Iris pigment epithelial cell (primary cell): ENCODE data around the gene RAB3D.
A peak's percentile ranks its signal among the peaks of the same experiment; 100 is the strongest.
"Not testable (repeated sequence)": the region's sequence is repeated elsewhere in the genome, so short reads cannot be mapped to it uniquely, and the experiment has no call there.

Source experiments
- DNase-seq: peaks from one replicate; pipeline ENCODE4 v3.0.0-alpha.2; 2011; ENCODE audit warnings: low read depth

Gene RAB3D, protein sequence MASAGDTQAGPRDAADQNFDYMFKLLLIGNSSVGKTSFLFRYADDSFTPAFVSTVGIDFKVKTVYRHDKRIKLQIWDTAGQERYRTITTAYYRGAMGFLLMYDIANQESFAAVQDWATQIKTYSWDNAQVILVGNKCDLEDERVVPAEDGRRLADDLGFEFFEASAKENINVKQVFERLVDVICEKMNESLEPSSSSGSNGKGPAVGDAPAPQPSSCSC

DNA sequence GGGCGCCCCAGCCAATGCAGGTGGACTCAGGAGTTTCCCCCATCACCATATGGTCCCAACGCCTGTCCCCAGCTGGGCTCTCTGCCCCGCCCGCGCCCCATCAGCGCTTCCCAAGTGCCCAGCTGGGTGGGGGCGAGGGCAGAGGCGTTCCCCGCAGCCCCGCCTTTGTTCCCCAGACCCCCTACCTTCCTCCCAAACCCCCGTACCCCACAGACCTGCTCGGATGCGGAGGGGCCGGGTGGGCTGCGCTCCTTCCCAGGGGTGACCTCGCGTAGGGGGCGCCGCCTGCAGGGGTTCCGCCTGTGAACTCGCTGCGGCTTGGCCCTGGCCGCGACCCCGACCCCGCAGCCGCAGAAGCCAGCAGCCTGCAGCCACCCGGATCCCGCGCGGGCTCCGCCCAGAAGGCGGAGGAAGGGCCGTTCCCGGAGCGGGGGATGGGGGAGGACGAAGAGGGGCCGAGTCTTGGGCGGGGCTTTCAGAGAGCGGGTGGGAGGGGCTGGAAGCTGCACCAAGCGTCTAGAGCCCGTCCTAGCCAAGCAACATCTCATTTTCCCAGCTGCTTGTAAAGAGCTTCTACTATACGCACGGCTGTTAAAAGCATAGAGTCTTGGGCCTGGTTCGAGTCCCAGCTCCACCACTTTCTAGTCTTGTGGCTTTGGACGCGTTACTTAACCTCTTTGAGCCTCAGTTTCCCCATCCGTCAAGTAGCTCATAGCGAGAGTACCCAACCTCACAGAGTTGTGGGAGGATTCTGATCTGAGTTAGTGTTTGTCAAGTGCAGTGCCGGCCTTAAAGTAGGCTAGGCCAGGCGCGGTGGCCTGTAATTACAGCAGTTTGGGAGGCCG, at the start of gene RAB3D:
Gene RAB3D, minus strand, starts transcription at position 404 of the 845 bp plus-strand sequence. CDS start 2,258 bp downstream, outside the sequence.
- peak; percentile 85 for DNase-seq

DNA sequence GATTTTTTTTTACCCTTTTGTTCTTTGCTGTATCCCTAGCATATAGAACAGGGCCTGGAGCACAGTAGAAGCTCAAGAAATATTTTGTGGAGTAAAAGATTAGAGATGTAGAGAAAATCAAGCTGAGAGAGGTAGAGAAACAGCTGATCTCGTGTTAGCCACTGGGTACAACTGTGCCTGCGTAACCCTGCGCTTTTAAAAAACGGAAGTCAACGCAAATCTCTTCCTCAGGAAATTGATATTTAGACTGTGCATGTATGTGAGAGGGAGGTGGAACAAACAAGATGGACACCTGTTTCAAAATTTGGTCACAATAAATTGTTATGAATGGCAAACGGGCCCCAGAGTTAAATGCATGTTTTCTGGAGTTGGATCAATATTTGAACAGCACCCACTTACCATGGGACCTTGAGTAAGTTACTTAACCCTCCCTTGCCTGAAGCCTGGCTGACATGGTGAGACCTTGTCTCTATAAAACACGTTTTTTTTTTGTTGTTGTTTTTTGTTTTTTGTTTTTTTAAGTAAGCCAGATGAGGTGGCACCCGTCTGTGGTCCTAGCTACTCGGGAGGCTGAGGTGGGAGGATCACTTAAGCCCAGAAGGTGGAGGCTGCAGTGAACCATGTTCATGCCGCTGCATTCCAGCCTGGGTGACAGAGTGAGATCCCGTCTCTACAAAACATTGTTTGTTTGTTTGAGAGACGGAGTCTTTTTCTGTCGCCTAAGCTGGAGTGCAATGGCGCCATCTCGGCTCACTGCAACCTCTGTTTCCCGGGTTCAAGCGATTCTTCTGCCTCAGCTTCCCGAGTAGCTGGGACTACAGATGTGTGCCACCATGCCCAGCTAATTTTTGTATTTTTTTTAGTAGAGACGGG, 47.9 kb upstream of the RAB3D start:
- no peak for DNase-seq

DNA sequence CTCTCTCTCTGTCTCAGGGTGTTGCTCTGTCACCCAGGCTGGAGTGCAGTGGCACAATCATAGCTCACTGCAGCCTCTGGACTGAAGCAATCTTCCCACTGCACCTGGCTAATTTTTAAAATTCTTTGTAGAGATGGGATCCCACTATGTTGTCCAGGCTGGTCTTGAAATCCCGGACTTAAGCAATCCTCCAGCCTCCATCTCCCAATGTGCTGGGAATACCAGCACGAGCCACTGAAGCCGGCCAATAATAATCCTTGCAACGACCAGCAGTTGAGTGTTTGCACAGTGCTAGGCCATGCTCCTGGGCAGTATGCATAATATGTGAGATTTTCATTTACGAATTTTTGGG, 45.3 kb upstream of the RAB3D start:
- DNase-seq = no peak

DNA sequence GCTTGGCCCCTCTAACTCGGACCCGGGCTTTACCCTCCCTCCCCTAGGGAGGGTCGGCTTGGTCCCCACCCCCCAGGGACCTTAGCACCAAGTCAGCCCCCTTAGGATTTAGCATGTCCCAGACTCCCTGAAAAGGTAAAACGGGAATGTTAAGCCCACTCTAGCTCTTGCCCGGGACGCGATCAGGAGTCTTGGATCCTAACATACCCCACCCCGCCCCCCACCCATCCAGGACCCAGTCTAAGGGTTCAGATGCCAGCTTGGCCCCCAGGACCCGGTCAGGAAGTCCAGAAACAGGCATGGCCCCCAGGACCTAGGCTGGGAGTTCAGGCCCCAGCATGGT, 44.2 kb upstream of the RAB3D start:
- no peak for DNase-seq

DNA sequence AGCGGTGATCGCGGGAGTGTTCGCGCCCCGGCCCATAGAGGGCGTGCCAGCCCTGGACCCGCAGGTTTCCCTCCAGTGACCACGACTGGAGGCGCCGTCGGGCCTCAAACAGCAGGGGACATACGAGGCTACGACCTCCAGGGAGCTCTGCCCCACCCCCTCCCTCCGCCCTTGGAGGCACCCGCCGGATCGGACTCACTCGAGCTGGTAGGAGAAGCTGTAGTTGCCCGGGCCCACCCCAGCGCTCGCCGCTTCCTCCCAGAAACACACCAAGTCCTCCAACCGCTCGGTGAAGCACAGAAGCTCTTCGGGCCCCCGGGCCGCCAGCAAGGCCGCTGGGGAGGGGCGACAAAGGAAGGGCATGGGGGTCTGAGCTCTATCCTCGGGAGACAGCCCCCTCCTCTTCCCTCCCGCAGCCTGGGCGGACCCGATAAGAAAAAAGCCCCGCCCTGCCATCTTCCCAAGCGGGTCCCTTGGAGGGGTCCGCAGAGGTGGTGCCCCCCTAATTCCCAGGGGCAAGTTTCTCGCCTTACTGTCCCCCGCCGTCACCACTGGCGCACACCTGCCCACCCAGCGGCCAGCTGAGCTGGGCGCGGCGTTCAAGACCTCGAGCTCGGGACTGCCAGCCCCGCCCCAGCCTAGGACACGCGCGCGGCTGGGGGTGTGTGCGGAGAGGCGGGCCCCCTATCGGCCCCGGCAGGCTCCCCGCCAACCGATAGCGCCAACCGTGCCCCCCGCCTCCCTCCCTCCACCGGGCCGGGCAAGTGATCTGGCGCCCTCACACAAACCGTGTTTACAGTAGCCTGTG, 43.6 kb upstream of the RAB3D start:
- DNase-seq = peak; percentile 10

DNA sequence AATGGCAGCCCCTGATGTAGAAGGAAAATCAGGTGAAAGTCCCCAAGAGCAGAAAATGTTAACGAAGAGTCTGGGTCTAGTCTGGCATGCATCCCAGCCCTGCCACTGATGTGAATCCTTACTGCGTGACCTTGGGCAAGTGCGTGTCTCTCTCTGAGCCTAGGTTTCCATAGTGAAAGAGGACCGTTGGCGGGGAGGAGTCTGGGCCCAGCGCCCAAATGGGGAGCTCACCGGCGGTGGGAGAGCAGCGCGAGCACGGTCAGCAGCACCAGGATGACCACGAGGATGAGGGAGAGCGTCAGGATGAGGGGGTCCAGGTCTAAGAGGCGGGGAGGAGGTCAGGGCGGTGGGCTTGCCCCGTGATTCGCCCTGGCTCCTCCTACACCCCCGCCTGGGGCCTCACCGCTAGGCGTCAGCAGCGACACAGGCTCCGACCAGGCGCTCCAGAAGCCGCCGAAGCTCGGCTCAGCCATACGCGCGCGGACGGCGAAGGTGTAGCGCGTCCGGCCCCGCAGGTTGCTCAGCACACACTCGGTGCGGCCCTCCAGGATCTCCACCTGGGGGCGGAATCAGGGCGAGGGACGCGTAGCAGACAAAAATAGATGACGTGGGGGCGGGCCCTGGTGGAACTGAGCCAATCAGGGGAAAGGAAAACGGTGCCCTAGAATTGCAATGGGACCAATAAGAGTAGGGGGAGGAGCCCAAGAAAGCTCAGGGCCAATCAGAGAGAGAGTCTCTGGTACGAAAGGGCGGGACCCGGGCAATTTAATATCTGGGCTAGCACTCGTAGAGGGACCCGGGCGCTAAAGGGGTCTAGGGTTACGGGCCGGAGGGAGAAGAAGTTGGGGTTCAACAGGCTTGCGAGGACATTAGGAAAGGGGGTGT, 41.4 kb upstream of the RAB3D start:
- DNase-seq = peak; percentile 95

DNA sequence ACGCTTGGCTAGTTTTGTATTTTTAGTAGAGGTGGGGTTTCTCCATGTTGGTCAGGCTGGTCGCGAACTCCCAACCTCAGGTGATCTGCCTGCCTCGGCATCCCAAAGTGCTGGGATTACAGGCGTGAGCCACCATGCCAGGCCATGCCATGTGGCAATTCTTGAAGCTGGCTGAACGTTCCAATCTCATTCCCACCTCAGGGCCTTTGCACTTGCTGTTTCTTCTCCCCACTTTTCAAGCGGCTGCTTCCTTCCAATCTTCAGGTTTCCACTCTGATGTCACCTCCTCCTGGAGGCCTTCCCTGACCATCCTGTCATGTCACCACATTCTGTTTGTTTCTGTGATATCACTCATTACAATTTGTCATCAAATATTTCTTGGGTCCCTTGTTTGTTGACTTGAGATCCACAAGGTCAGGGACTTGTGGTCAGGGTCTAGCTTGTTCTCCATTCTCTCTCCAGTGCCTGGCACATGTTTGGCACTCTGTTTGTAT, 40.4 kb upstream of the RAB3D start:
- DNase-seq = no peak

DNA sequence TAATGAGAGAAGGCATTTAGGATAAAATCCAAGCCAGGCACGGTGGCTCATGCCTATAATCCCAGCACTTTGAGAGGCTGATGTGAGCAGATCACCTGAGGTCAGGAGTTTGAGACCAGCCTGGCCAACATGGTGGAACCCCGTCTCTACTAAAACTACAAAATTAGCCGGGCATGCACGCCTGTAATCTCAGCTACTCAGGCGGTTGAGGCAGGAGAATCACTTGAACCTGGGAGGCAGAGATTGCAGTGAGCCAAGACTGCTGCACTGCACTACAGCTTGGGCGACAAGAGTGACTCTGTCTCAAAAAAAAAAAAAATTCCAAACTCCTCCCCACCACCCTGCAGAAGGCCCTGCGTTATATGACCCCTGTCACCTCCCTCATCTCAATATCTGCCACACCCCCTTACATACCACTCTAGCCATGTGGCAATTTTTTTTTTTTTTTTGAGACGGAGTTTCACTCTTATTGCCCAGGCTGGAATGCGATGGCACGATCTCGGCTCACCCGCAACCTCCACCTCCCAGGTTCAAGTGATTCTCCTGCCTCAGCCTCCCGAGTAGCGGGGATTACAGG, 39.9 kb upstream of the RAB3D start:
- DNase-seq = not testable (repeated sequence)

DNA sequence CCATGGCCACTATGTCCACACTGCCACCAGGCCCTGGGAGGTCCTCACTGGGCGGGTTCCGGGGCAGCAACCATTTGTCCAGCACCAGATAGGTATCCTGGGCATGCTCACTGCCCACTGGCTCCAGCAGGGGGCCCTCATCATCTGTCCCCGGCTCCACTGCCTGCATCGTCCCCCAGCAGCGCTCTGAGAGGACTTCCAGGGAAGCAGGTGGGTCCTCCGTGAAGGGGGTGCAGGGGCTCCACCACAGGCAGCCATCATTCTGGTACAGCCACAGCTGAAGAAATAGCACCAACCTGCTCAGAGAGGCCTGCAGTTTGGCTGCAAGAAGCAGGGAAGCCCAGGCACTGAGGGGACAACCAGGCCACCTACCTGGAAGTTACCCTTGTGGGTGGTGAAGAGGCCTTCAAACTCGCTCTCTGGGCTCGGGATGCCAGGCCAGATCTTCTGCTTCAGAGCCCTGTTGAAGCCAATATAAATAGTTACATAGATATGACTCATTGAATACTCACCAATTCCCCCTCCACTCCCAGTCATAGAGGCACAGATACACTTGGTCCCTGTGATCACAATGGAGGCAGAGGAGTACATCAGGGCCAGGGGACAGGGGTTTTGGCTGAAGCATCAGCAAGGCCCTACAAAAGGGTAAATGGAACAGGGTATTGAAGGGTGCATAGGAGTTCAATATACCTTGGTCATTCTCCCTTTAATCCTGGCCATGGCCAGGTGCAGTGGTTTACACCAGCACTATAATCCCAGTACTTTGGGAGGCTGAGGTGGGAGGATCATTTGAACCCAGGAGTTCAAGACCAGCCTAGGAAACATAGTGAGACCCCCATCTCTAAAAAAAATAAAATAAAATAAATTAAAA, 39.1 kb upstream of the RAB3D start:
- DNase-seq = peak; percentile 75

DNA sequence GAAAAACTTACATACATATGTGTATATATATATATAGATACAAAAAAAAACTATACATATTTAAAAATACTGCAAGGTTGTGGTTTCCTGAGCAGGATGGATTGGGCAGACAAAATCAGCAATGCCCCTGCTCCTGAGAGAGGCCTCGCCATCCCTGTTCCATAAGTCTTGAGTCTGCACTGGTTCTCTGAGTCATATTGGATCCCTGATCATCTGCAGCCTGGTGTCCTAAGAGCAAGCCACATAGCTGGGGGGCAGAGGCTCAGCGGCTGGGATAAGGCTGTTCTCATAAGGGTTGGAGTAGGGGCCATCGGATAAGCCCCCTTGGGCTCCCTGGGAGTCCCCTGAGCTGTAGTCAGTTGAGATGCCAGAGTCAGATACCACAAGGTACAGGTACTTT, 38.3 kb upstream of the RAB3D start:
- DNase-seq = peak; percentile 38

DNA sequence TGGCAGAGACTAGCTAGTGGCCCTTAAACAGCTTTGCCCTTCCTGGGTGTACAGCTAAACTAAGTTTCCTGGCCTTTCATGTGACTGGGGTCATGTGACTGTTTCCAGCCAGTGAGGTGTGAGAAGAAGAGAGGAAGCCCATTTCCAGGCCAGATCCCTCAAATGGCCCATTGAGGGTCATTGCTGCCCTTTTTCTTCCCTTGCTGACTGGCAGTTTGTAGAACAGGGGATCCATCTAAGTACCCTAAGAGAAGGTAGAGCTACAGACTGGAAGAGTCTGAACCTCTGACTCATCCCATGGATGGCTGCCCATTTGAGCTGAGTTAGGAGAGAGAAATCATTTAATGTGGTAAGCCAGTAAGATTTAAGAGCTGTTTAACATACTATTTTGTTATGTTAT, 37.8 kb upstream of the RAB3D start:
- DNase-seq = peak; percentile 90

DNA sequence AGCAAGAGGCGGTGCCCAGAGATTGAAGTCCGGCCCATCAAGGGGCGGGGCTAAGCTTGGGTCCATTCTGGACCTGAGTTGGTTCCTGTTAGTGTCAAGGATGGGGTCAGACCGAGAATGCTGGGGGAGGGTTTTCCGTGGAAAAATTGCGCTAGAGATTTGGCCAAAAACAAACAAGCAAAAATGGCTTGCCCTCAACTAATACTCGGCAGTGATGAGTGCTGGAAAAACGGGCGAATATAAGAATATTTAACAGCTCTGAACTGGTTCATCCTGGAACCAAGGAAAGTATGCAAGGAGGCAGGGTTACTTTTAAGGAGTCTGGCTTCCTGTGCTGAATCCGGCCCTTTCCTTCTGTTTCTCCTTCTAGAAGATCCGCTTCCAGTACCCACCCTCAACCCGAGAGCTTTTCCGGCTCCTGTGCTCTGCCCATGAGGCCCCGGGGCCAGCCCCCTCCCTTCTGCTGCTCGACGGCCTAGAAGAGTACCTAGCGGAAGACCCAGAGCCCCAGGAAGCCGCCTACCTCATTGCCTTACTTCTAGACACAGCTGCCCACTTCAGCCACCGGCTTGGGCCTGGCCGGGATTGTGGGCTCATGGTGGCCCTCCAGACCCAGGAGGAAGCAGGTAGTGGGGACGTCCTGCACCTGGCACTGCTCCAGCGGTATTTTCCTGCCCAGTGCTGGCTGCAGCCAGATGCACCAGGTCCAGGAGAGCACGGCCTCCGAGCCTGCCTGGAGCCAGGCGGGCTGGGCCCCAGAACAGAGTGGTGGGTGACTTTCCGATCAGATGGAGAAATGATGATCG, 35.9 kb upstream of the RAB3D start:
- no peak for DNase-seq

DNA sequence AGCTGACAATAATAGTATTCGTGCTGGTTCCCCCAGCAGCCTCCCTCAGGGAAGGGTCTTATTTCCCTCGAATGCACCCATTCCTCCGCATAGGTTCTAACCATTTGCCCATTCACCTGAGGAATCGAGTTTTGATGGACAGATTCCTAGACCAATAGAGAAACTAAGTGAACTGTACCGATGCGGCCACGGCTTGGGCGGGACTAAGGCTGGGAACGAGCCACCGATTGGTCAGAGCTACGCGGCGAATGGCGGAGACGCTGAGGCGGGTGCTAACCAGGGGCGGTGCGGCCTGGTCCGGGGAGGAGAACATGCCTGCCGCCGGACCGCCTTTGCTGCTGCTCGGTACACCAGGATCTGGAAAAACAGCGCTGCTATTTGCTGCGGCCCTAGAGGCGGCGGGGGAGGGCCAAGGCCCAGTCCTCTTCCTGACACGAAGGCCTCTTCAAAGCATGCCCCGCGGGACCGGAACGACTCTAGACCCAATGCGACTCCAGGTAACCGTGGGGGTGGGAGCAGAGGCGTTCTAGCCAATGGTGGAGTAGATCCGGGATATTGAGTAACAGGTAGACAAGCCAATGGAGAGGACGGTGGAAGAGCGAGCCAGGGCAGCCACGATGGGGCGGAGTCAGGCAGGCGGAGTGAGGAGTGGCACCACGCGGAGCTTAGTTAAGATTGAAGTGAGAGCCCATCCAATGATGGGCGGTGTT, 35.1 kb upstream of the RAB3D start, which contains the start of gene SWSAP1:
Gene SWSAP1, plus strand, starts transcription at position 234 of the 710 bp plus-strand sequence. Its CDS starts 15 bp downstream, at position 249.
- DNase-seq = peak; percentile 100

DNA sequence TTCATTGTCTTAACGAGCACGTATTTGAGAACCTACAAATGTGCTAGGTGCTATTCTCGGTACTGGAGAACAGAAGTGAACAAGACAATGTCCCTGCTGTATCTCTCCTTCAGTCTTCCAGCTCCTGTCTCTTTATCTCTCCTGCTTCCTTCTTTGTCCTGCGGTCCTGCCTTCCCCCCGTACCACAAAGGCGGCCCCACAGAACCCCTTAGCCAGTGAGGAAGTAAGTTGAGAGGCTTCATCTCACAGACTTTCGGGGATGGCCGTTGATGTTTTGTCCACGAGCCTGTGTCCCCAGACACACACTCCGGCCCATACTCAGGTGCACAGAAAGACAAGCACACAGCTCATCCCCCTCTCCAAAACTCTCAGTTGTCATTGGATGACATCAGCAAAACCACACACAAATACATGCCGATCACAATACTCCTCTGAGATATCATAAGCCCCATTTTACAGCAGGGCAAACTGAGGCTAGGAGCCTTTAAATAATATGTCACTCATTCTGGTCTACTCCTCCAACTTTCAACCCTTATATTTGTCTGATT, 34.5 kb upstream of the RAB3D start:
- no peak for DNase-seq

DNA sequence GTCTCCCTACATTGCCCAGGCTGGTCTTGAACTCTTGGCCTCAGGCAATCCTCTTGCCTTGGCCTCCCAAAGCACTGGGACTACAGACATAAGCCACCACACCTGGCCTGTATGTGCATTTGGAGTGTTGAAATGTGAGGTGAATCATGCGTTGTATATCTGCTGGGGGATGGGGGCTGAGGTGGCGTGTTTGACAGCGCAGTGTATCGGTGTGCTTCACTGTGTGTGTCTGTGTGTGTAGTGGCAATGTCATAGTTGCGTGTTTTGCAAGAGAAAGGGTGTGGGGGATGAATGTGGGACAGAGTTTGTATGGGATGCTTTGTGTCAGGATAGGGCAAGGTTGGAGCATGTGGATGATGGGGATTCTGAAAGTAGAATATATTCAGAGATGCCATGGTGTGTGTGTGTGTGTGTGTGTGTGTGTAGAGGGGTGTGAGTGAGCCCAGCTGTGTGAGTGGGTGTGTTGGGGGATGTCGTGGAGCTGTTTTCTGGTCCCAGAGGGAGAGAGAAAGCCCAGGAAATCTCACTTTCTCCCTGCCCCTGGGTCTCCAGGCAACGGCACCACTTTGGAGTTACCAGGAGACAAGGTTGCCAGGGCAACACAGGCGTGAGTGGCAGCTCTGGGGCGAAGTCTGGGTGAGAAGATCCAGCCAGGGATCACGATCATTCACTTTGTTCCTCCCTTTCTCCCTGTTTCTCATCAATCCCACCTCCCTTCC, 33.9 kb upstream of the RAB3D start:
- no peak for DNase-seq

DNA sequence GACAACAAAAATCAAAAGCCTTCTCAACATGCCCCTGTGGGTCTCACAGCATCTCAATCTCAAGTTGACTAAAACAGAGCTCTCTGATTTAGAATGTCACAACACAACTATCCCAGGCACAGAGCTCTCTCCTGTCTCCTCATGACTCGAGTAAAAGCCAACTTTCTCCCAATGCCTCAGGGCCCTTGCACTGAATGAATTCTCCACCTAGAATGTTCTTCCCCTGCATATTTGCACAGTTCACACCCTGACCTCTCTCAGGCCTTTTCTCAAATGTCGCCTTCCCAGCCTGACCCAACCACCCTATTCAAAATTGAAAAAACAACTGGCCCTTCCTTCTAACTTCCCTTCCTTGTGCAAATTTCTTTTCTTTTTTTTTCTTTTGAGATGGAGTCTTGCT, 31.3 kb upstream of the RAB3D start:
- no peak for DNase-seq

DNA sequence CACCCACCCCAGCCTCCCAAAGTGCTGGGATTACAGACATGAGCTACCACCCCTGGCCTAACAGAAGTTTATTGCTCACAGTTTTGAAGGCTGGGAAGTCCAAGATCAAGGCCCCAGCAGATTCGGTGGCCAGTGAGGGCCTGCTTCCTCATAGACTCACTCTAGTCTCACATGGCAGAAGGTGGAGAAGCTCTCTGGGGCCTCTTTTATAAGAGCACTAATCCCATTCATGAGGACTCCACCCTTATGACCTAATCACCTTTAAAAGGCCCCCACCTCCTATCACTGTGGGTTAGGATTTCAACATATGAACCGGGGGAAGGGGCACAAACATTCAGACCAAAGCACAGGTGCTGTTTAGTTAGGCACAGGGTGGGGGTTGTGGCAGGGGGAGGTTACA, 28.1 kb upstream of the RAB3D start:
- DNase-seq = no peak
